DOHH2 (cell line): ENCODE results near the gene GALNTL6.

Experiments used
- H3F3A ChIP-seq: fragments of 200-600 bp; sonication (generic), shearing (Covaris generic); 2 replicates; pipeline ENCODE4 v1.6.0; 2016; ENCODE audit warnings: antibody characterized with exemption, mild to moderate bottlenecking; ENCODE audit not compliant: control insufficient read depth, insufficient read depth
- H3K27ac ChIP-seq: fragments of 200-600 bp; sonication (generic); 2 replicates; pipeline ENCODE4 v1.5.1; 2014; ENCODE audit warnings: low read depth, mild to moderate bottlenecking, low read length, moderate library complexity
- H3K27me3 ChIP-seq: fragments of 200-600 bp; sonication (generic); 2 replicates; pipeline ENCODE4 v1.6.1; 2014; ENCODE audit warnings: mild to moderate bottlenecking, low read length, mixed read lengths; ENCODE audit not compliant: control insufficient read depth
- H3K36me3 ChIP-seq: fragments of 200-600 bp; sonication (generic); 2 replicates; pipeline ENCODE4 v1.6.1; 2014; ENCODE audit warnings: mild to moderate bottlenecking, low read length, moderate library complexity, mixed read lengths; ENCODE audit not compliant: control insufficient read depth
- H3K4me1 ChIP-seq: fragments of 200-600 bp; sonication (generic); 2 replicates; pipeline ENCODE4 v1.6.1; 2014; ENCODE audit warnings: mild to moderate bottlenecking, low read length, mixed read lengths; ENCODE audit not compliant: control insufficient read depth
- H3K4me2 ChIP-seq: fragments of 200-600 bp; sonication (generic); 2 replicates; pipeline ENCODE4 v1.6.0; 2014; ENCODE audit warnings: mild to moderate bottlenecking, low read length, moderate library complexity
- H3K4me3 ChIP-seq: fragments of 200-600 bp; sonication (generic); 2 replicates; pipeline ENCODE4 v1.5.1; 2014; ENCODE audit warnings: mild to moderate bottlenecking, low read length, mixed read lengths
- H3K79me2 ChIP-seq: fragments of 200-600 bp; sonication (generic); 2 replicates; pipeline ENCODE4 v1.6.1; 2014; ENCODE audit warnings: mild to moderate bottlenecking, low read length, mixed read lengths; ENCODE audit not compliant: control insufficient read depth
- H3K9me2 ChIP-seq: fragments of 200-600 bp; sonication (generic); replicated peaks from 2 replicates; pipeline ENCODE4 v1.6.1; 2014; ENCODE audit warnings: mild to moderate bottlenecking, low read length, mixed read lengths; ENCODE audit not compliant: control insufficient read depth
- H3K9me3 ChIP-seq: fragments of 200-600 bp; sonication (generic); 2 replicates; pipeline ENCODE4 v1.6.1; 2014; ENCODE audit warnings: antibody characterized with exemption, low read length, mixed read lengths; ENCODE audit not compliant: control insufficient read depth, insufficient read depth
- H4K20me1 ChIP-seq: fragments of 200-600 bp; sonication (generic); 2 replicates; pipeline ENCODE4 v1.6.0; 2014; ENCODE audit warnings: low read depth, mild to moderate bottlenecking, antibody characterized with exemption, low read length, moderate library complexity; ENCODE audit not compliant: control insufficient read depth, insufficient read depth
- EZH2phosphoT487 ChIP-seq: fragments of 200-600 bp; sonication (generic); IDR thresholded peaks from 2 replicates; pipeline ENCODE4 v1.6.1; 2017; ENCODE audit warnings: borderline replicate concordance, mild to moderate bottlenecking, antibody characterized with exemption, low read length, moderate library complexity, mixed read lengths
- TF ChIP-seq, protein P1 (sequence below): fragments of 200-600 bp; sonication (generic); IDR thresholded peaks from one replicate; pipeline ENCODE4 v1.5.1; 2014; ENCODE audit warnings: antibody characterized with exemption, mild to moderate bottlenecking, low read depth, low read length; ENCODE audit not compliant: poor library complexity, severe bottlenecking

Gene GALNTL6

DNA sequence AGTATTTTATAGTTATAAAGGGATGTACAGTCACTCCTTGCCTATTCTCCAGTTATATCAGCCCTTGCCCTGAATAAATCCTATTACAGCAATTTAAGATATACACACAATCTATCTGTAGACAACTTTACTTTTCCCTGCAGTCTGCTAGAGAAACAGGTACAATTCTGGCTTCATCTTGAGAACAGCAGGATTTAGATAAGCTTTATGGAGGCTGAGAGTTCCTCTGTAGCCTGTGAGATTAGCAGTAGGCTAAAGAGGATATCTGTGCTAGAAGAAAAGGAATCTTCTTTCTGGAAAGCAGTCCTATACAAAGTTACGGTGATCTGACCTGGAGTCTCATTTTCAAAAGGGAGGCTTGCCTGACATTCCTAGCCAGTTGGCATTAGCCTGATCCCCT lies 290.3 kb downstream of the GALNTL6 start:
- H3K79me2 ChIP-seq: no peaks in the 10 kb centered on the region
- no peaks in the 10 kb centered on the region for H3K9me3 ChIP-seq
- H3K4me1 ChIP-seq: no peaks in the 10 kb centered on the region
- H3K27ac ChIP-seq: no peak overlapping the region
- H3K4me3 ChIP-seq: no peak overlapping the region
- no peaks in the 10 kb centered on the region for H3K9me2 ChIP-seq
- H3K36me3 ChIP-seq: no peaks in the 10 kb centered on the region
- no peaks in the 10 kb centered on the region for H3F3A ChIP-seq
- H3K27me3 ChIP-seq: no peaks in the 10 kb centered on the region
- no peak overlapping the region for H3K4me2 ChIP-seq
- no peak for TF ChIP-seq EZH2phosphoT487
- TF ChIP-seq, protein P1, sequence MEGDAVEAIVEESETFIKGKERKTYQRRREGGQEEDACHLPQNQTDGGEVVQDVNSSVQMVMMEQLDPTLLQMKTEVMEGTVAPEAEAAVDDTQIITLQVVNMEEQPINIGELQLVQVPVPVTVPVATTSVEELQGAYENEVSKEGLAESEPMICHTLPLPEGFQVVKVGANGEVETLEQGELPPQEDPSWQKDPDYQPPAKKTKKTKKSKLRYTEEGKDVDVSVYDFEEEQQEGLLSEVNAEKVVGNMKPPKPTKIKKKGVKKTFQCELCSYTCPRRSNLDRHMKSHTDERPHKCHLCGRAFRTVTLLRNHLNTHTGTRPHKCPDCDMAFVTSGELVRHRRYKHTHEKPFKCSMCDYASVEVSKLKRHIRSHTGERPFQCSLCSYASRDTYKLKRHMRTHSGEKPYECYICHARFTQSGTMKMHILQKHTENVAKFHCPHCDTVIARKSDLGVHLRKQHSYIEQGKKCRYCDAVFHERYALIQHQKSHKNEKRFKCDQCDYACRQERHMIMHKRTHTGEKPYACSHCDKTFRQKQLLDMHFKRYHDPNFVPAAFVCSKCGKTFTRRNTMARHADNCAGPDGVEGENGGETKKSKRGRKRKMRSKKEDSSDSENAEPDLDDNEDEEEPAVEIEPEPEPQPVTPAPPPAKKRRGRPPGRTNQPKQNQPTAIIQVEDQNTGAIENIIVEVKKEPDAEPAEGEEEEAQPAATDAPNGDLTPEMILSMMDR: no peak
- no peaks in the 10 kb centered on the region for H4K20me1 ChIP-seq

DNA sequence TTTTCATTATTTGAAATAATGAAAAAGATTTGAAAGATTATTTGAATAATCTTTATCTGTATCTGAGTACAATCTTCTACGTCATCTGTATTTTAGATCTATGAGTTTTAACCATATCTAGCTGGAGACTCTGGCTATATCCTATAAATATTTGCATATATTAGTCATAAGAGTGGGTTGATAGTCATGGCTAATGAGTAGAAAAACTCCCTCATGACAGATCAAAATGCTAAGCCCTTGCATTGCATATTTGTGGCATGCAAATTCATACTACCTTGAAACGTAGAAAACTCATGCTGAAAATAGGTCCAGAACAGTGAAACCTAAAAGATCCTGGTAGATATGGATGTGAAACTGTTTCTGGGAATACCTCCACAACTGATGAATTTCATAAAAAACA lies 291.3 kb downstream of the GALNTL6 start:
- H3K4me1 ChIP-seq: no peaks in the 10 kb centered on the region
- no peaks in the 10 kb centered on the region for H3K9me2 ChIP-seq
- no peaks in the 10 kb centered on the region for H3K27me3 ChIP-seq
- H3K27ac ChIP-seq: no peak overlapping the region
- H3K4me3 ChIP-seq: no peak overlapping the region
- H3K4me2 ChIP-seq: no peak overlapping the region
- no peaks in the 10 kb centered on the region for H3F3A ChIP-seq
- TF ChIP-seq EZH2phosphoT487: no peak
- TF ChIP-seq, protein P1: no peak
- no peaks in the 10 kb centered on the region for H3K36me3 ChIP-seq
- no peaks in the 10 kb centered on the region for H3K9me3 ChIP-seq
- no peaks in the 10 kb centered on the region for H4K20me1 ChIP-seq
- H3K79me2 ChIP-seq: no peaks in the 10 kb centered on the region

GRCh38 chr4:172105918-172106317 lies 292.7 kb downstream of the GALNTL6 start:
- H3K9me2 ChIP-seq: no peaks in the 10 kb centered on the region
- H3K4me1 ChIP-seq: no peaks in the 10 kb centered on the region
- no peaks in the 10 kb centered on the region for H3F3A ChIP-seq
- H3K27ac ChIP-seq: no peak overlapping the region
- no peaks in the 10 kb centered on the region for H3K36me3 ChIP-seq
- TF ChIP-seq, protein P1: no peak
- TF ChIP-seq EZH2phosphoT487: no peak
- H3K9me3 ChIP-seq: no peaks in the 10 kb centered on the region
- H3K27me3 ChIP-seq: no peaks in the 10 kb centered on the region
- no peaks in the 10 kb centered on the region for H3K79me2 ChIP-seq
- H3K4me3 ChIP-seq: no peak overlapping the region
- no peak overlapping the region for H3K4me2 ChIP-seq
- no peaks in the 10 kb centered on the region for H4K20me1 ChIP-seq

DNA sequence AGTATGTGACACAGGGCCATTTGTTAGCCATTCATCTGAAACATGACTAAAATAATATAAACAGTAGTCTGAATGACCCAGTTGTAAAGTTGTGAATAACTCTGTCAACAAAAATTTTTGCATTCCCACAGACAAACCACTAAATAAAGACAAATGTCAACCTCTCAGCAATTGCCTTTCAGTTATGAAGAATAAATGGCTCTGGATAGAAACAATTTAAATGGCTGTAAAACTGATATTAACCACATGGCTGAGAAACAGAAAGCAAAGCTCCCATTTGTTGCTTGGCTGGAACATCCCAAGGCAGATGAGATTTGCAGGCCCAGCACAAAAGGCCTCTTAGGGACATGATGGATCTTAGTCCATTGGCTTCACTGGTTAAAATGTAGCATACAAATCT lies 296.3 kb downstream of the GALNTL6 start:
- Histone ChIP-seq H3K4me1 (no peaks in the 10 kb centered on the region), H4K20me1 (no peaks in the 10 kb centered on the region), H3K79me2 (no peaks in the 10 kb centered on the region), H3K4me2 (no peak overlapping the region), H3F3A (no peaks in the 10 kb centered on the region), H3K4me3 (no peak overlapping the region), H3K9me3 (no peaks in the 10 kb centered on the region), H3K9me2 (no peaks in the 10 kb centered on the region), H3K36me3 (no peaks in the 10 kb centered on the region), H3K27me3 (no peaks in the 10 kb centered on the region), H3K27ac (no peak overlapping the region)
- no peak for TF ChIP-seq EZH2phosphoT487
- TF ChIP-seq, protein P1: no peak
